Measurements from ENCODE around the gene KRTAP5-11. TPM values are rescaled to one million over a fixed set of nuclear protein-coding genes. Genes with fewer than 3 reads are reported as not detected.

The KRTAP5-11 gene
- total and polyA plus RNA-seq, 2 of the 8 experiments (the other 6 are each of a cell fraction or from before 2014, with no cell fraction given): not detected

- Histone ChIP-seq H3K4ac (replicated peaks; ENCODE audit: insufficient read length, low read depth, low read length) (no peak overlapping the region), H4K5ac (ENCODE audit: insufficient read length, low read depth, low read length) (no peak overlapping the region), H3K9me3 (ENCODE audit: insufficient read depth in 2 of 2, low read depth in 1 of 2, low read length in 1 of 2) (peaks cover 6 to 8% of the 10 kb centered on the region in 2 experiments; a peak in 2 of 4 replicates), H3K23me2 (ENCODE audit: low read depth, low read length) (peaks cover 2% of the 10 kb centered on the region; the same call in 1 of the 2 replicates), H3K79me2 (ENCODE audit: control insufficient read depth in 1 of 2, insufficient read depth in 2 of 2, low read length in 2 of 2) (no peaks in the 10 kb centered on the region), H3K23ac (ENCODE audit: insufficient read length) (no peak overlapping the region), H4K91ac (replicated peaks; ENCODE audit: insufficient read length, low read length) (no peak overlapping the region), H4K20me1 (replicated peaks in 1 of 2; ENCODE audit: control insufficient read depth in 1 of 2, insufficient read depth in 2 of 2, low read length in 2 of 2) (no peaks in the 10 kb centered on the region), H3K14ac (ENCODE audit: insufficient read length) (no peak overlapping the region), H3K27ac (ENCODE audit: low read depth, low read length) (no peak overlapping the region), H3K36me3 (ENCODE audit: control insufficient read depth in 2 of 4, insufficient read depth in 4 of 4, low read length in 3 of 4) (no peaks in the 10 kb centered on the region), H3K18ac (ENCODE audit: extremely low read depth, low read length) (no peak overlapping the region), H3K4me2 (ENCODE audit: insufficient read depth in 1 of 2, low read depth in 2 of 2, low read length in 2 of 2) (no peak overlapping the region), H2AFZ (ENCODE audit: low read length) (no peak overlapping the region), H2BK15ac (ENCODE audit: low read length) (no peak overlapping the region), H3K79me1 (ENCODE audit: low read depth, low read length) (no peaks in the 10 kb centered on the region), H2BK5ac (ENCODE audit: low read depth, low read length) (no peak overlapping the region), H3K4me1 (replicated peaks in 1 of 4; ENCODE audit: control insufficient read depth in 3 of 4, insufficient read depth in 4 of 4, low read length in 3 of 4) (0 out of 7 replicates have a peak, but pooled peaks cover 0 to 2% (median 0%) of the 10 kb centered on the region in 4 experiments), H2AK5ac (ENCODE audit: low read depth, low read length) (no peak overlapping the region), H3K9ac (replicated peaks in 1 of 4; ENCODE audit: extremely low read depth in 1 of 4, low read depth in 3 of 4, low read length in 3 of 4) (no peak overlapping the region), H3K27me3 (replicated peaks in 1 of 4; ENCODE audit: control insufficient read depth in 3 of 4, extremely low read depth in 1 of 4, insufficient read depth in 3 of 4, low read length in 3 of 4) (no peaks in the 10 kb centered on the region), H3K56ac (replicated peaks; ENCODE audit: insufficient read length, low read depth, low read length) (no peak overlapping the region), H4K8ac (ENCODE audit: extremely low read depth, insufficient read depth, low read length) (peak overlapping the region; percentile 25; the same call in 1 of the 2 replicates), H3K4me3 (ENCODE audit: extremely low read depth in 1 of 4, insufficient read depth in 2 of 4, low read depth in 3 of 4, low read length in 4 of 4) (no peak overlapping the region), H2BK12ac (ENCODE audit: low read depth, low read length) (no peak overlapping the region), H2BK20ac (ENCODE audit: low read length) (no peak overlapping the region), H2BK120ac (replicated peaks; ENCODE audit: low read depth, low read length) (no peak overlapping the region)
- no peak for DNase-seq (ENCODE audit: low read depth in 1 of 2, low spot score in 2 of 2)
- ChIA-PET CTCF (ENCODE audit: partially characterized antibody) (no interaction called here), POLR2A (ENCODE audit: partially characterized antibody) (no interaction called here)
- FAIRE-seq: no peak
- no peak for TF ChIP-seq MAFK (IDR thresholded peaks at IDR 0.05; ENCODE audit: low read depth, low read length)
- TF ChIP-seq YY1 (IDR thresholded peaks at IDR 0.05; ENCODE audit: low read depth, low read length): no peak
- TF ChIP-seq ATF2 (IDR thresholded peaks at IDR 0.05; ENCODE audit: low read length): no peak
- TF ChIP-seq TCF12 (IDR thresholded peaks at IDR 0.05; ENCODE audit: low read depth, low read length): no peak
- WGBS, 2 experiments (ENCODE audit: extremely low coverage in 1 of 2, insufficient coverage in 1 of 2, insufficient read length in 1 of 2, insufficient replicate concordance in 2 of 2, low coverage in 1 of 2, low lambda C conversion rate in 2 of 2, missing lambda C conversion rate in 1 of 2): 95% methylated on average over 10 of the region's 11 CpGs; no CpG with 5 or more reads in 1 of the 2 experiments
These were observed 27.2 kb downstream of the KRTAP5-11 start for GRCh38 chr11:71555508-71555907.

Data from H1 (cell line).